Measurements from ENCODE around the gene RFPL2.
"Not testable (repeated sequence)": the region's sequence is repeated elsewhere in the genome, so short reads cannot be mapped to it uniquely, and the experiment has no call there.

RFPL2 gene

GRCh38 chr22:32164075-32164860 lies 40.6 kb downstream of the RFPL2 start:
- DNase-seq (ENCODE audit: low read depth in 3 of 3), result no peak

DNA sequence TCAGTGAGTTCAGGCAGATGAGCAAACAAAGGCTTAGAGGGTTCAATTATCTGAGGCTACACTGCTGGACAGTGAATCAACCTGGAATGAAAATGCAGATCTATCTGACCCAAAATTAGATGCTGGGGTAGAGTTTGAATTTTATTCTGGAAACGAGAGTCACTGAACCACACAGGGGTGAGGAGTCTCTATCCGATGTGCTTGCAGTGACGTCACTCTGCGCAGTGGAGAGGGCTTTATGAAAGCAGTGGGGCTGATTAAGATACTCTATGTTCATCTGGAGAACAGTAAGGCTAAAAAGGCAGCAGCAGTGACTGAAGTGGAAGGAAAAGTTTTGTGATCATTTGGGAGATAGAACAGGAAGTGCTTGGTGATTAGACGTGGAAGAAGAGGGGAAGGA lies 44.5 kb downstream of the RFPL2 start:
- not testable (repeated sequence) for DNase-seq (ENCODE audit: low read depth in 3 of 3)

- DNase-seq (ENCODE audit: low read depth in 3 of 3), result no peak
Measured at GRCh38 chr22:32158712-32159533, 46.0 kb downstream of the RFPL2 start, which contains the start of gene C22orf42. Gene C22orf42, minus strand, starts transcription at chr22:32159303. Its CDS starts 88 bp downstream, at chr22:32159215.

GRCh38 chr22:32157632-32158031 lies 47.2 kb downstream of the RFPL2 start:
- DNase-seq (ENCODE audit: low read depth in 3 of 3), result not testable (repeated sequence)

- not testable (repeated sequence) for DNase-seq (ENCODE audit: low read depth in 3 of 3)
Measured at GRCh38 chr22:32154727-32155126, 50.1 kb downstream of the RFPL2 start.

DNA sequence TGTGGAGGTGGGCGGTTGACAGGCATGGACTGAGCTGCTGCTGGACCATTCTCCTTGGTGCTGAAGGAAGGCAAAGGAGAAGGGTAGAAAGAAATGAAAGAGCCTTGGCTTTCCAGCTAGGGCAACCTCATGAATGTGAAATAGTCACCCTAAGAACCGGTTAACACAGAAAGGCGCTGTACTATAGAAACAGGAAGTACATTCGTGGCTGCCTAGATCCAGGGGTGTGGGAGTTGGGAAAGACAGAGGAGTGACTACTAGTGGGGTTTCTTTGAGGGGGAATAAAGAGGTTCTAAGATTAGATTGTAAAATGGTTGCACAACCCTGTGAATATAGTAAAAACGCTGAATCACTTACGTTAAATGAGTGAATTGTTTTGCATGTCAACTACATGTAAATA lies 53.2 kb downstream of the RFPL2 start:
- DNase-seq (ENCODE audit: low read depth in 3 of 3), result not testable (repeated sequence)

DNA sequence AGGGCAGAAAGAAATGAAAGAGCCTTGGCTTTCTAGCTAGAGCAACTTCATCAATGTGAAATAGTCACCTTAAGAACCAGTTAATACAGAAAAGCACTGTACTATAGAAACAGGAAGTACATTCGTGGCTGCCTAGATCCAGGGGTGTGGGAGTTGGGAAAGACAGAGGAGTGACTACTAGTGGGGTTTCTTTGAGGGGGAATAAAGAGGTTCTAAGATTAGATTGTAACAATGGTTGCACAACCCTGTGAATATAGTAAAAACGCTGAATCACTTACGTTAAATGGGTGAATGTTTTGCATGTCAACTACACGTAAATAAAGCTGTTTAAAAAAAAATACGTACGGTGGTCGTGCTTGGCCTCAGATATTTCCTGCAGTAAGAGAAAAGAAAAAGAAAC lies 54.2 kb downstream of the RFPL2 start:
- not testable (repeated sequence) for DNase-seq (ENCODE audit: low read depth in 3 of 3)

DNA sequence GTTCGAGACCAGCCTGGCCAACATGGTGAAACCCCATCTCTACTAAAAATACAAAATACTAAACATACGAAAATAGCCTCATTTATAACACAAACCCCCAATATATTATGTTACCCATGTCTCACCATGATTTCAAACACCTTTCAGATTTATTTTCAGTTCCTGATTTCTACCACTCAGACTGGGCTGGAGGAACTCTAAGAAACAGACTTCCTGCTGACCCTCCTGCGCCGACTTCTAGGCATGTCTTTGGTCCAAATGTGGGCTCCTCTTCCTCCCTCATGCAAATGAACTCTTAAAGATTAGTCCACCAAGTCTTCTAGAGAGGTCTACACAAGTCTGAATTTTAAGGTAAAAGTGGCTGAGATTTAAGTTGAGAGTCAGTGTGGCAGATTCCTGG lies 56.5 kb downstream of the RFPL2 start:
- DNase-seq (ENCODE audit: low read depth in 3 of 3), result not testable (repeated sequence)

DNA sequence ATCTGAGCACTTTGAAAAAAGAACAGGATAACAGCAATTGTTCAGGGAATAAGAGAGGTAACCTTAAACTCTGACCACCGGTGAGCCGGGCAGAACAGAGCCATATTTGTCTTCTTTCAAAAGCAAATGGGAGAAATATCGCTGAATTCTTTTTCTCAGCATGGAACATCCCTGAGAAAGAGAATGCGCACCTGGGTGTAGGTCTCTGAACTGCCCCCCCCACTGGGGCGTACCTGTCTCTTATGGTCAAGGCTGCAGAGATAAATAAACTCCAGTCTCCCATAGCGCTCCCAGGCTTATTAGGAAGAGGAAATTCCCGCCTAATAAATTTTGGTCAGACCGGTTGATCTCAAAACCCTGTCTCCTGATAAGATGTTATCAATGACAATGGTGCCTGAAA lies 57.7 kb downstream of the RFPL2 start:
- not testable (repeated sequence) for DNase-seq (ENCODE audit: low read depth in 3 of 3)

DNA sequence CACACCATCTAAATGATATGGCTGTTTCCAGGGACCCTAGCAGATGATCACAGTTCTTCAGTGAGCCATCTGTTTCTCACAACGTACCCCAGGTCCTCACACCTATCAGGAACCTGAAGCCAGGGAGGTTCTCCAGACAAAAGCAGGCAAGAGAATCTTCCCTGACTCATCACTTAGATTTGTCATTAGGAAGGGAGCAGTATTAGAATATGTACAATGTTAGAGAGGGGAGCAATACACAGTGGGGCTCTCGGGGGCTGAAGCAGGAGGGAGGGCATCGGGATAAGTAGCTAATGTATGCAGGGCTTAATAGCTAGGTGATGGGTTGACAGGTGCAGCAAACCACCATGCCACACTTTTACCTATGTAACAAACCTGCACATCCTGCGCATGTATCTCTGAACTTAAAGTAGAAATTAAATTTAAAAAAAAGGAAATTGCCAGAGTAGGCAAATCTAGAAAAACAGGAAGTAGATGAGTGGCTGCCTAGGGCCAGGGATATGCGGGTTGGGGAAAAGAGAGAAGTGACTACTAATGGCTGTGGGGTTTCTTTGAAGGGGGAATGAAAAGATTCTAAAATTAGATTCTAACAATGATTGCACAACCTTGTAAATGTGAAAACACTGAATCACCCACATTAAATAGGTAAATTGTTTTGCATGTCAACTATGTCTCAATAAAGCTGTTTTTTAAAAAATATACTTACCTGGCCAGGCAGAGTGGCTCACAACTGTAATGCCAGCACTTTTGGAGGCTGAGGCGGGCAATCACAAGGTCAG lies 60.2 kb downstream of the RFPL2 start:
- DNase-seq (ENCODE audit: low read depth in 3 of 3), result no peak

DNA sequence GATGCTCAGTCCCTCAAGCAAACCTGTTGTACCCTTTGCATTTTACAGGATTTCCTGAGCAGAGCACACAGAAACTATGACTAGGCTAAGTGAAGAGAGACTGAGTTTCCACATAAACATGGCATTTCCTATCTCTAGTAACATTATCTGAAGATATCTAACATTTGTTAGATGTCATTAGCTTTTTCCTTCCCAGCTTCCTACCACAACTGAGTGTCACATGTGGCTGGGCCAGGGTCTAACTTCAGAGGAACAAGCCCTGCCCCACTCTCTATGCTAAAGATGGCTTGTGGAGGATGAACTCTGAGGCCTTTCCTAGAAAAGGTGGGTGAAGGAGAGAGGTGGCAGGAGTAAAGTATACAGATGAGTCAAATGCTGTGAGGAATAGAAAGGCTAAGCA lies 62.3 kb downstream of the RFPL2 start:
- no peak for DNase-seq (ENCODE audit: low read depth in 3 of 3)

DNA sequence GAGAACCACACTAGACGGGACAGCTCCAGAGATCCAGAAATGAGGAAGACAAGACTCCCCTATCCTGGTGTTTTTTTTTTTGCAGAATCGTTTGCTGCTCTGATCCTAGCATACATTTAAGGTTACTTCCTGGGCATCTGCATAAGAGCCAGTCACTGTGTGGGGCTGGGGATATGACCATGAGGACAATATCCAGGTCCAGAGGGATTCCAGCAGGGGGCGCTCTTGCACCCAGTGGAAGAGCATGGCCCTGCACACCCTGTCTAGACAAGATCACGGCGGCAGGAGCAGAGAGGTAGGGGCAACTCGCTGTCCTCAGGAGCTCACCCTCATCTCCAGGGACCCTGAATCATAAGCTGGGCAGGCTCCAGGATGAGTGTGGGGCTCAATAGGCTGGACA lies 64.2 kb downstream of the RFPL2 start:
- DNase-seq (ENCODE audit: low read depth in 3 of 3), result not testable (repeated sequence)
